ENCODE measurements around the gene PDIA6. TPM values are rescaled to one million over a fixed set of nuclear protein-coding genes. Genes with fewer than 3 reads are reported as not detected.
"Not testable (repeated sequence)": the region's sequence is repeated elsewhere in the genome, so short reads cannot be mapped to it uniquely, and the experiment has no call there.

The PDIA6 gene
- total RNA-seq, 1 donor from 2014 or later = 188 TPM

GRCh38 chr2:10833021-10833420 is 20.4 kb upstream of the PDIA6 start:
- intact Hi-C loops (cut with micrococcal nuclease) = loop anchor here (2.0 kb wide), 1 partner anchor 752 kb away; no protein-coding TSS in a partner anchor

DNA sequence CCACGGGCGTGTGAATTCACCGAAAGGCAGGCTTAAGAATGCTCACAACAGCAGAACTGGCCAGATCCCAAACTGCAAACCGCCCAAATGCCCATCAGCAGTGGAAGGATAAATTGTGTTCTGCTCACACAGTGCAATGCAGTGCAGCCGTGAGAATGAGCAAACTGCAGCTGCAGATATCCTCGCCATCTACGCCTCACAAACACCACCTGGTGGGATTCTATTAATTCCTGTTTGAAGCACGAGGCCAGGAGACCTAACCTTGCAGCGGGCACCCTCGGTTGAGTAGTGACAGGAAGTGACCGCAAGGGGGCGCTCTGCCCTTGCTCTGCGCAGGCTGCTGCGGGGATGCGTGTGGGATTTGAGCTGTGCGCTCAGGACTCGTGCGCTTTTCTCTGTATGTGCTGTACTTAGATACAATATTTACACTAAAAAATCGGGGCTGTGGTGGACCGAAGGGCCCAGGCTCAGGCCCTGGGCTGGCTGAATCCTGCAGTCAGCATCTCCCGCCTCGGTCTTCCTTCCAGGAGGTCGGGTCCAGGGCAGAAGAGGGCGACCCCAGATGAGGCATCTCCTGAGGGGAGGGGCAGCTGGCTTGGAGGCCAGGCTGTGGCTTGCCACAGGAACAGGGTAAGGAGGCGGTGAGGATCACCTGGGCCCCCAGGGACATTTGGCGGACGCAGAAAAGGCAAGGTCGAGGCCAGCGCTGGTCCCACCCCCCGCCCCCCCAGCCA is 19.8 kb upstream of the PDIA6 start:
- intact Hi-C loops (cut with micrococcal nuclease) = loop anchor here (1.0 to 2.0 kb wide), 3 partner anchors 68 to 752 kb away; no protein-coding TSS in a partner anchor

DNA sequence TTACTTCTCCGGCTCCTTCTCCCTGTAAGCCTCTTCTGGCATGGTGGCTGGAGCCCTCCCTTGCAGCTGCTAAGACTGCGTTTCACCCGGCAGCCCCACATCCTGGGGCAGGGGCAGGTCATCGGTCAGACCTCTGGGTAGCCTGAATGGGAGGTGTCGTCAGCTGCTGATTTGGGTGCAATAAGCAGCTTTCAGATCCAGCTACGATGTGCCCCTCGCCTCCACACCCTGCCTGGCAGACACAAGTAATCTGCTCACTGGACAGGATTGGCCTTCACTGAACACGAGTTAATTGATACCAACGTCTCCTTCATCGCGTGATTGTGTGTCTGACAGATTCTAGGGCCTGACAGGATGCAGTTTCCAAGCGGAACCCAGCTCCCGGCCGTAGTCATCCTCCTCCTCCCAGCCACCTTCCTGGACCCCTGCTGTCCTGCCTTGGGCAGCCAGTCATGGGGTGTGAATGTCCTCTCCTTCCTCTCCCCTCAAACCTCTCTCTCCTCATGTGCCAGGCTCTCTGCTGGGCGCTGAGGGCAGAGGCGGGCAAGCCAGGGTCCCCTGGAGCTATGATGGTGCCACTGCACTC is 18.9 kb upstream of the PDIA6 start:
- intact Hi-C loops (cut with micrococcal nuclease) = no loop called here

DNA sequence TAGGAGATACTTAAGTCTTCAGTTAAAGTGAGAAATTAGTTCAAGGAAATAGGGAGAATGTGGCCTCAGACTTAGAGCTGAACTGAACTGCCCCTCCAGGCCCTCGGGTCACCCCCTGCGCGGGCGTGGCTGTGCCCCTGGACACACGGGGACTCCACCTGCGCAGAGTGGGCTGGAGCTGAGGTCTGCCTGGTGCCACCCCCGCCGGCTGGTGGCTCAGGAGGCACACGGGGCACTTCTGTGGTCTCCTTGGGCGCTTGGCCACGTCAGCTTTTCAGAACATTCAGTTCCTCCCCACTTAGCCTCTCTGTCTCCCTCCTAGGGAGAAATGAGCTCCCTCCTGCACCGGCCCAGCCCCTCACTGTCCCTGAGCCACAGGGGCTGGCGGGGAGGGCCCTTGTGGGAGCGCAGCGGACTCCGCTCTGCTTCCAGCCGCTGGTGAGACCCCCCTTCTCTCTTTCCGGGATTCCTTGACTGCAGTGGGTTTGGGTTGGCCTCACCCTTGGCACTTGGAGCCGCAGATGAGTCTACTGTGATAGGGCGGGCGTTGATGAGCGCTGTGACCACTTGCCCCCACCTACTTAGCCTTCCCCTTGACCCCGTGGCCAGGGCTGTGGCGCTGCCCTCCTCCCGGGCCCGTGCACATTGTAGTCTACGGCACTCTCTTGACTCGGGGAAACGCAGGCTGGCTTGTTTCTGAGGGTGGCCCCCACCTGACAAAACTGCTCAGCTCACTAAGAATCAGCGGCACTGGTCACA is 18.2 kb upstream of the PDIA6 start:
- intact Hi-C loops (cut with micrococcal nuclease) = no loop called here

GRCh38 chr2:10830203-10830602 is 17.6 kb upstream of the PDIA6 start:
- intact Hi-C loops (cut with micrococcal nuclease) = no loop called here

DNA sequence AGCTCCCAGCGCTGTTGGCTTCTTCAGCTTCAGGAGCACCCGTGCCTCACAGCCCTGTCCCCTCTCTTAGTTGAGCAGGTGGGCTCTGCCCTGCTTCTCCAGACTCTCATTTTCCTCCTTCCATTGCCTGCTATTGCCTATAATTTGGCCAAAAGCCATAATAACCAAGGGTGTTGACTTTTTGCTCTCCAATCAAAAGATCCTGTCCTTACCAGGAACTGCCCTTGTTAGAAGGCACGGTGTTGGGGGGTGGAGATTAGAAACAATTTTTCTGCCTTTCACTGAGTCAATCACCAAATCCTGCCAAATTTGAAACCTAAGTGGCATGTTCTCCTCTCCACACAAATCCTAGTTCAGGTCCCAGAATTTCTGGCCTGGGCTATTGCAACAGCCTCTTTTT is 16.7 kb upstream of the PDIA6 start:
- intact Hi-C loops (cut with micrococcal nuclease) = no loop called here

GRCh38 chr2:10828346-10828745 is 15.8 kb upstream of the PDIA6 start:
- intact Hi-C loops (cut with micrococcal nuclease) = no loop called here

DNA sequence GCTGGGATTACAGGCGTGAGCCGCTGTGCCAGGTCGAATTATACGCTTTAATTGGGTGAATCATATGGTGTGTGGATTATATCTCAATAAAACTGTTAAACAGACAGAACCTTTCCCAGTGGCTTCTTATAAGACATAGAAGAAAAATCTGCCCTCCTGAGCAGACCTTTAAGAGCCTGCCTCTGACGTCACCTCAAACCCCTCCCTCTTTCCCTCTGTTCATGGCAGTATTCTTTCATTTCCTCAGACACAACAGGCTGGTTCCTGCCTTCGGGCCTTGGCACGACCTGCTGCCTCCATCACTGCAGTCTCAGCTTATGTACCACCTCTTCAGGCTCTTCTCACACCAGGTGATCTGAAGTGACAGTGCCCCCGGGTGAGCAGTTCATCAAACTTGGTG is 14.0 kb upstream of the PDIA6 start:
- intact Hi-C loops (cut with micrococcal nuclease) = no loop called here

- intact Hi-C loops (cut with micrococcal nuclease) = no loop called here
These were observed 13.4 kb upstream of the PDIA6 start for GRCh38 chr2:10826026-10826425.

- intact Hi-C loops (cut with micrococcal nuclease) = no loop called here
These were observed 11.6 kb upstream of the PDIA6 start for GRCh38 chr2:10824191-10824590.

GRCh38 chr2:10820978-10821695 is 8.6 kb upstream of the PDIA6 start:
- intact Hi-C loops (cut with micrococcal nuclease) = no loop called here

- intact Hi-C loops (cut with micrococcal nuclease) = no loop called here
These were observed 8.0 kb upstream of the PDIA6 start for GRCh38 chr2:10820562-10820961.

DNA sequence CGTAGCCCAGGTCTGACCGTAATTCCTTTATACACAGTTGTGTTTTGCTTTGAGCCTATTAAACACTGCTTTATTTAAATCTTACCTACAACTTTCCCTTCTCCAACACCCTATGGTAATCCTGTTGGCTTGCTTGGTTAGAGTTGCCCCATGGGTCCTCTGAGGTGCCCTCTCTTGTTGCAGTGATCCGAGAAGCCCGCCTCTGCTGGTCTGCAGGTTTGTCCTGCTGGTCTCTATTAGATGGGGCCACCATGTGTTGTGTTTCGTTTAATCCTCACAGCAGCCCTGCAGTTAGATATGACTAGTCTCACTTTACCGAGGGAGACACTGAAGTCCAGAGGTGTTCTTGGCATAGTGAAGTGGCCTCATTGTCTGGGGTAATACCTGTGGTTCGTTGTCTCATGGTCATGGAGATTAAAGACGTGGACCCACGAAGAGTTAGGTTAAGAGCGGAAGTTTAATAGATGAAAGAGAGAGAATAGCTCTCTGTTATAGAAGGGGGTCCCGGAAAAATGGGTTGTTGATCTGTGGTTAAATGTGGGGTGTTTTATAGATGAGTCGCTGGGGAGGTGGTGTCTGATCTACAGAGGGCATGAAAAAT is 7.2 kb upstream of the PDIA6 start:
- intact Hi-C loops (cut with micrococcal nuclease) = no loop called here

DNA sequence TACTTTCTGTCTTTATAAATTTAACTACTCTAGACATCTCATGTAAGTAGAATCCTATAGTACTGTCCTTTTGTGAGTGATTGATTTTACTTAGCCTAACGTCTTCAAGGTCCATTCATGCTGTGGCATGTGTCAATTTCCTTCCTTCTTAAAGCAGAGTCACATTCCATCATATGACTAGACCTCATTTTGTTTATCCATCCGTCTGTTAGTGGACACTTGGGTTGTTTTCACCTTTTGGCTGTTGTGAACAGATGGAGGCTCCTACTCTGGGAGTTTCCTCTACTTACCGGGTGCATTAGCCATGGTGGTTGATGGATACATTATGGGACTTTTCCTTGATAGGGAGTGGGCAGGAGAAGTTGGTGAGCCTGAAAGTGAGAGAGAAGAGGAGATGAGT is 6.4 kb upstream of the PDIA6 start:
- intact Hi-C loops (cut with micrococcal nuclease) = no loop called here

- intact Hi-C loops (cut with micrococcal nuclease) = not testable (repeated sequence)
These were observed 5.7 kb upstream of the PDIA6 start for GRCh38 chr2:10818305-10818704.

- intact Hi-C loops (cut with micrococcal nuclease) = no loop called here
These were observed 4.8 kb upstream of the PDIA6 start for GRCh38 chr2:10817413-10817812.

GRCh38 chr2:10814571-10815331 is 2.2 kb upstream of the PDIA6 start:
- intact Hi-C loops (cut with micrococcal nuclease) = loop anchor here (5.0 kb wide), 5 partner anchors 122 to 938 kb away; partner anchors contain the start of genes HPCAL1, ODC1 and RRM2

DNA sequence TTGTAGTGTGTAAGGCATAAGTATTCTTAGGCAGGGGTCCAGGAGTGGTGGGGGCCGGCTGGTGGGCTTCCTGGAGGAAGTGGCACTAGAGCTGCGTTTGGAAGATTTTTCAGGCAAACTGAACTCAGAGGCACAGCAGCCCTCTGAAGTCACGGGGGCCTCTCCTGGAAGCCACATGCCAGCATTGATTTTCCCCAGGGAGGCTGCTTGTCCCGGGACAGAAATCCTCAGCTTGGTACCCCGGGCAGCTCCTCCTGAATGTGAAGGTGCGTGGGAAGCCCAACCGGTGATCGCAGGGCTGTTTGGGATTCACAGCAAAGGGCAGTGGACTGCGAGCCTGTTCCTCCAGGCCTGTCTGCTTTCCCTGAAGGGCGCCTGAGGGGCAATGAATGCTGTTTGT is 1.6 kb upstream of the PDIA6 start:
- intact Hi-C loops (cut with micrococcal nuclease) = loop anchor here (5.0 kb wide), 5 partner anchors 122 to 938 kb away; partner anchors contain the start of genes HPCAL1, ODC1 and RRM2

DNA sequence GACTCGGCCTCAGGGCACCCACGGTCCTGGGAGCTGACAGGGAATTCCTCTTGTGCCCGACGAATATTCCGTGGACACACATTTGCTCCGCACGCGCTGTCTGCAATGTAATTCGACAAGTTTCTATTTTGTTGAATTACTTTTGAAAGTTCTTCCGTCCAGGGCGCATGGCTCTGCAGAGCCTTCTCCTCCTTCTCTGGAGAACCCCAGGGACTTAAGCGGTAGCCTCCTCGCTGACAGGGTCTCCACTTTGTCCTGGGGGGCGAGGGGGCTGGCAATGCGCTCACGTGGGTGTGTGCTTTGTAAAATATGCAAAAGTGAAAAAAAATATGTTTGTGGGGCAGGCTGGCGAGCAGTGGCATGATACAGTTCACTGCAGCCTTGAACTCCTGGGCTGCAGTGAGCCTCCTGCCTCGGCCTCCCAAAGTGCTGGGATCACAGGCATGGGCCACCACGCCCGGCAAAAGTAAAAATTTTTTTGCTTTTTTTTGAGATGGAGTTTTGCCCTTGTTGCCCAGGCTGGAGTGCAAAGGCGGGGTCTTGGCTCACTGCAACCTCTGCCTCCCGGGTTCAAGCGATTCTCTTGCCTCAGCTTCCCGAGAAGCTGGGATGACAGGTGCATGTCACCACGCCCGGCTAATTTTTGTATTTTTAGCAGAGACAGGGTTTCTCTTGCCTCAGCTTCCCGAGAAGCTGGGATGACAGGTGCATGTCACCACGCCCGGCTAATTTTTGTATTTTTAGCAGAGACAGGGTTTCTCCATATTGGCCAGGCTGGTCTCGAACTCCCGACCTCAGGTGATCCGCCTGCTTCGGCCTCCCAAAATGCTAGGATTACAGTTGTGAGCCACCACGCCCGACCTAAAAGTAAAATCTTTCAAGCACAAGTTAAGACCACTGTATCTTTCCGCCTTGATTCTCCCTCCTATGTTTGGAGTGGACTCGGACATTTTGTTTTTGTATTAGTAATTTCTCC is 866 bp upstream of the PDIA6 start:
- intact Hi-C loops (cut with micrococcal nuclease) = loop anchor here (2.0 to 5.0 kb wide), 6 partner anchors 121 to 939 kb away; partner anchors contain the start of genes HPCAL1, ODC1, ROCK2 and RRM2

All from T-helper 2 cell treated with Interferon-gamma antibody and Interleukin-4, amounts not matched to agents 100 ng/mL and 5 ng/mL, for 36 hours (primary cell).